Measurements from ENCODE around the gene RRAS. TPM values are rescaled to one million over a fixed set of nuclear protein-coding genes. Genes with fewer than 3 reads are reported as not detected.
A peak's percentile ranks its signal among the peaks of the same experiment; 100 is the strongest.

The RRAS gene
- total RNA-seq, 4 donors from 2014 or later: 12.4 to 26.2 (median 24.2) TPM

DNA sequence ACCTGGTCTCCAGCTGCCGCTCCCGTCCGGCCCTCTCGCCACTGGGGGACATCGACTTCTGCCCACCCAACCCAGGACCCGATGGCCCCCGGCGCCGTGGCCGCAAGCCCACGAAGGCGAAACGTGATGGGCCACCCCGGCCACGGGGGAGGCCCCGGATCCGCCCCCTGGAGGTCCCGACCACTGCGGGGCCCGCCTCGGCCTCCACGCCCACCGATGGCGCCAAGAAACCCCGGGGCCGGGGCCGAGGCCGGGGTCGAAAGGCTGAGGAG lies 42.3 kb downstream of the RRAS start:
- H3K4me3 ChIP-seq: no peak overlapping the region
- in situ Hi-C loops (cut with MboI; ENCODE audit: low sequenced_read_pairs in 4 of 4): no loop called here
- H3K36me3 ChIP-seq: peaks cover 0 to 51% of the 10 kb centered on the region in 2 donors
- peaks cover 6 to 12% of the 10 kb centered on the region in 2 donors for H3K4me1 ChIP-seq
- intact Hi-C loops (cut with DNase I; ENCODE audit: low total_unique reads): loop anchor here (10.0 kb wide), 1 partner anchor 1133 kb away; the partner anchor contains the start of gene CYTH2
- no peaks in the 10 kb centered on the region for H3K9me3 ChIP-seq
- ATAC-seq: no peak
- no peak for TF ChIP-seq POLR2A (IDR thresholded peaks at IDR 0.05)
- TF ChIP-seq, protein P1, sequence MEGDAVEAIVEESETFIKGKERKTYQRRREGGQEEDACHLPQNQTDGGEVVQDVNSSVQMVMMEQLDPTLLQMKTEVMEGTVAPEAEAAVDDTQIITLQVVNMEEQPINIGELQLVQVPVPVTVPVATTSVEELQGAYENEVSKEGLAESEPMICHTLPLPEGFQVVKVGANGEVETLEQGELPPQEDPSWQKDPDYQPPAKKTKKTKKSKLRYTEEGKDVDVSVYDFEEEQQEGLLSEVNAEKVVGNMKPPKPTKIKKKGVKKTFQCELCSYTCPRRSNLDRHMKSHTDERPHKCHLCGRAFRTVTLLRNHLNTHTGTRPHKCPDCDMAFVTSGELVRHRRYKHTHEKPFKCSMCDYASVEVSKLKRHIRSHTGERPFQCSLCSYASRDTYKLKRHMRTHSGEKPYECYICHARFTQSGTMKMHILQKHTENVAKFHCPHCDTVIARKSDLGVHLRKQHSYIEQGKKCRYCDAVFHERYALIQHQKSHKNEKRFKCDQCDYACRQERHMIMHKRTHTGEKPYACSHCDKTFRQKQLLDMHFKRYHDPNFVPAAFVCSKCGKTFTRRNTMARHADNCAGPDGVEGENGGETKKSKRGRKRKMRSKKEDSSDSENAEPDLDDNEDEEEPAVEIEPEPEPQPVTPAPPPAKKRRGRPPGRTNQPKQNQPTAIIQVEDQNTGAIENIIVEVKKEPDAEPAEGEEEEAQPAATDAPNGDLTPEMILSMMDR (IDR thresholded peaks at IDR 0.05 in 4 of 5, conservative IDR thresholded peaks at IDR 0.05 in 1 of 5): no peak
- no peak for DNase-seq
- H3K27ac ChIP-seq: no peak overlapping the region
- no peaks in the 10 kb centered on the region for H3K27me3 ChIP-seq

DNA sequence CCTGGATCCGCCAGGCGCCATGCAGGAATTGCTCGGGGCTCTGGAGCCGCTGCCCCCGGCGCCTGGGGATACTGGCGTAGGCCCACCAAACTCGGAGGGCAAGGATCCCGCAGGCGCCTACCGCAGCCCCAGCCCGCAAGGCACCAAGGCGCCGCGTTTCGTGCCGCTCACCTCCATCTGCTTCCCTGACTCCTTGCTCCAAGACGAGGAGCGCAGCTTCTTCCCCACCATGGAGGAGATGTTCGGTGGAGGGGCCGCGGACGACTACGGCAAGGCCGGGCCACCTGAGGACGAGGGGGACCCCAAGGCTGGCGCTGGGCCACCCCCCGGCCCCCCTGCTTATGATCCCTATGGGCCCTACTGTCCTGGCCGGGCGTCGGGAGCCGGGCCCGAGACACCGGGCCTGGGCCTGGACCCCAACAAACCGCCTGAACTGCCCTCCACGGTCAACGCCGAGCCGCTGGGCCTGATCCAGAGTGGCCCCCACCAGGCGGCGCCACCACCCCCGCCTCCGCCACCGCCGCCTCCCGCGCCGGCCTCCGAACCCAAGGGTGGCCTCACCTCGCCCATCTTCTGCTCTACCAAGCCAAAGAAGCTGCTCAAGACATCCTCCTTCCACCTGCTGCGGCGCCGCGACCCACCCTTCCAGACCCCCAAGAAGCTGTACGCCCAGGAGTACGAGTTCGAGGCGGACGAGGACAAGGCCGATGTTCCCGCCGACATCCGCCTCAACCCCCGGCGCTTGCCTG lies 42.8 kb downstream of the RRAS start:
- H3K27me3 ChIP-seq: no peaks in the 10 kb centered on the region
- ATAC-seq (no peak), DNase-seq (no peak)
- peaks cover 0 to 46% of the 10 kb centered on the region in 2 donors for H3K36me3 ChIP-seq
- no peak for TF ChIP-seq POLR2A (IDR thresholded peaks at IDR 0.05)
- TF ChIP-seq, protein P1 (IDR thresholded peaks at IDR 0.05 in 4 of 5, conservative IDR thresholded peaks at IDR 0.05 in 1 of 5): no peak
- H3K4me3 ChIP-seq: no peak overlapping the region
- H3K9me3 ChIP-seq: no peaks in the 10 kb centered on the region
- no peak overlapping the region for H3K27ac ChIP-seq
- intact Hi-C loops (cut with DNase I; ENCODE audit: low total_unique reads) (loop anchor here (10.0 kb wide), 1 partner anchor 1132 kb away; the partner anchor contains the start of gene CYTH2), in situ Hi-C loops (cut with MboI; ENCODE audit: low sequenced_read_pairs in 4 of 4) (no loop called here)
- peaks cover 11 to 14% of the 10 kb centered on the region in 2 donors for H3K4me1 ChIP-seq

DNA sequence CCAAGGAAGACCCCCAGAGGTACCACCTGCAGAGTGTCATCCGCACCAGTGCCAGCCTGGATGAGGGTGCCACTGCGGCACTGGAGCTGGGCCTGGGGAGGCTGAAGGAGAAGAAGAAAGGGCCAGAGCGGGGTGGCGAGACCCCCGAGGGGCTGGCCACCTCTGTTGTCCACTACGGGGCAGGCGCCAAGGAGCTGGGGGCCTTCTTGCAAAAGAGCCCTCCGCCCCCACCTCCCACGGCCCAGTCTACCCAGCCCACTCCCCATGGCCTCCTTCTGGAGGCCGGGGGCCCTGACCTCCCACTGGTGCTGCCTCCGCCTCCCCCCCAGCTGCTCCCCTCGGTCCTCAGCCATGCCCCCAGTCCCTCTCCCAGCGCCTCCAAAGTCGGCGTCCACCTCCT lies 43.5 kb downstream of the RRAS start:
- DNase-seq (no peak), ATAC-seq (no peak)
- H3K9me3 ChIP-seq: no peaks in the 10 kb centered on the region
- TF ChIP-seq POLR2A (IDR thresholded peaks at IDR 0.05): no peak
- TF ChIP-seq, protein P1 (IDR thresholded peaks at IDR 0.05 in 4 of 5, conservative IDR thresholded peaks at IDR 0.05 in 1 of 5): no peak
- intact Hi-C loops (cut with DNase I; ENCODE audit: low total_unique reads): loop anchor here (10.0 kb wide), 1 partner anchor 1132 kb away; the partner anchor contains the start of gene CYTH2
- no peak overlapping the region for H3K4me3 ChIP-seq
- H3K36me3 ChIP-seq: peaks cover 0 to 41% of the 10 kb centered on the region in 2 donors
- H3K27me3 ChIP-seq: no peaks in the 10 kb centered on the region
- H3K4me1 ChIP-seq: peaks cover 14 to 15% of the 10 kb centered on the region in 2 donors
- in situ Hi-C loops (cut with MboI; ENCODE audit: low sequenced_read_pairs in 4 of 4): no loop called here
- no peak overlapping the region for H3K27ac ChIP-seq

DNA sequence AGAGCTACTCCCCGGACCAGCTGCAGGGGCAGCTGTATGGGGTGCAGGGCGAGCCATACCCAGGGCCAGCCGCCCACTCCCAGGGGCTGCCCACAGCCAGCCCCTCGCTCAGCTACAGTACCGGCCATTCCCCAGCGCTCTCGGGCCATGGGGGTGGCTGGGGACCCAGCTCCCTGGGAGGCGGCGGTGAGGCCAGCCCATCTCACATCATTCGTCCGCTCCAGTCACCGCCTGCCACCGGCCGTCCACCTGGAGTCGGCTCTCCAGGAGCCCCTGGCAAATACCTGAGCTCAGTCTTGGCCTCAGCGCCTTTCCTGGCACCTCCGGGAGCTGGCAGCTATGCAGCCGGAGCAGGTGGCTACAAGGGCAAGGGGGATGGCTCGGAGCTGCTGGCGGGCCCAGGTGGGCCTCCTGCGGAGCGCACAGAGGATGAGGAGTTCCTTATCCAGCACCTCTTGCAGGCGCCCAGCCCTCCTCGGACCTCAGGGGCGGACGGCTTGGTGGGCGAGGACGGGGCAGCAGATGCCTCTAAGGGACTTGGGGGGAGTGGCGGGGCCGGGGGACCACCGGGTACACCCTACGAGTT lies 44.0 kb downstream of the RRAS start:
- DNase-seq (no peak), ATAC-seq (no peak)
- Histone ChIP-seq H3K9me3 (no peaks in the 10 kb centered on the region), H3K27me3 (no peaks in the 10 kb centered on the region), H3K27ac (peak overlapping the region in 1 of 4 donors; percentile 6), H3K36me3 (peaks cover 0 to 38% of the 10 kb centered on the region in 2 donors), H3K4me3 (no peak overlapping the region), H3K4me1 (peaks cover 14 to 15% of the 10 kb centered on the region in 2 donors)
- in situ Hi-C loops (cut with MboI; ENCODE audit: low sequenced_read_pairs in 4 of 4): no loop called here
- no peak for TF ChIP-seq POLR2A (IDR thresholded peaks at IDR 0.05)
- TF ChIP-seq, protein P1 (IDR thresholded peaks at IDR 0.05 in 4 of 5, conservative IDR thresholded peaks at IDR 0.05 in 1 of 5): no peak
- intact Hi-C loops (cut with DNase I; ENCODE audit: low total_unique reads): loop anchor here (10.0 kb wide), 1 partner anchor 1131 kb away; the partner anchor contains the start of gene CYTH2
